Measurements from ENCODE around the gene TBX18.

The TBX18 gene

DNA sequence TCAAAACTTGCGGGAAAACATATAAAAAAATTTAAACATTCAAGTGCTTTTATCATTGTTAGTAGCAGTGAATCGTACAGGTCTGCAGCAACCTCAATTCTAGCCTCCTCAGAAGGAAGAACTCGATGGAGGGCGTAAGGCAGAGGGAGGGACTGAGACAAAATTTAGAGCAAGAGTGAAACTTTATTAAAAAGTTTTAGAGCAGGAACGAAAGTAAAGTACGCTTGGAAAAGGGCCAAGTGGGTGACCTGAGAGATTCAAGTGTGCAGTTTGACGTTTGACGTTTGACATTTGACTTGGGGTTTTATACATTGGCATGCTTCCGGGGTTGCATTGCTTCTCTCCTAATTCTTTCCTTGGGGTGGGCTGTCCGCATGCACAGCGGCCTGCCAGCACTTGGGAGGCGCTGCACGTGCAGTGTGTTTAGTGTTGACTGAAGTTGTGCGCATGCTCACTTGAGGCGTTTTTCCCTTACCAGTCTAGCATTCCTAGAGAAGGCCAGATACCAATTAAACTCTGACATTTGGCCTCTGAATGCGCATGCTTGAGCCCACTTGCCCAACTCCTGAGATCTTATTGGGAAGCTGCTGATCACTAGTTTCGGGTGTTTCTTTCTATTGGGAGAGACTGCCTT lies 82.6 kb downstream of the TBX18 start:
- Mint-ChIP-seq H3K27ac (no peak overlapping the region), H3K27me3 (no peaks in the 10 kb centered on the region), H3K4me1 (no peaks in the 10 kb centered on the region), H3K9me3 (no peaks in the 10 kb centered on the region), H3K36me3 (no peaks in the 10 kb centered on the region), H3K4me3 (no peak overlapping the region)

DNA sequence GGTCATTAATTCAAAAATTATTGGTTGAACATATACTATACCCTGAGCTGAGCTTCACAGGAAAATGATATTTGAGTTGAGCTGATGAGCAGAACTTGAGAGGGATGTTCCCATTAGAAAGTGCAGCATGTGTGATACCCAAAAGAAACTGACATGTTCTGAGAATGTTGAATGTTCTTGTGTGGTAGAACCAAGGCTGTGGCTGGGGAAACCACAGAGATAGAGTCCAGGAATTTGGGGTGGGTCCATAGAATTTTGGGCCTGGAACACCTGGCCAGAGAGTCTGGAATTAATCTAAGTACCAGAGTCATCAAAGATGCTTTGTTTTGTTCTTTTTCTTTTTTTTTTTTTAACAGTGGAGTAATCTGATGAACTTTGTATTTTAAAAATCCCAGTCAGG lies 88.7 kb downstream of the TBX18 start:
- no peak overlapping the region for H3K27ac Mint-ChIP-seq
- peaks cover 4% of the 10 kb centered on the region for H3K9me3 Mint-ChIP-seq
- no peaks in the 10 kb centered on the region for H3K36me3 Mint-ChIP-seq
- H3K27me3 Mint-ChIP-seq: no peaks in the 10 kb centered on the region
- H3K4me3 Mint-ChIP-seq: no peak overlapping the region
- H3K4me1 Mint-ChIP-seq: no peaks in the 10 kb centered on the region

DNA sequence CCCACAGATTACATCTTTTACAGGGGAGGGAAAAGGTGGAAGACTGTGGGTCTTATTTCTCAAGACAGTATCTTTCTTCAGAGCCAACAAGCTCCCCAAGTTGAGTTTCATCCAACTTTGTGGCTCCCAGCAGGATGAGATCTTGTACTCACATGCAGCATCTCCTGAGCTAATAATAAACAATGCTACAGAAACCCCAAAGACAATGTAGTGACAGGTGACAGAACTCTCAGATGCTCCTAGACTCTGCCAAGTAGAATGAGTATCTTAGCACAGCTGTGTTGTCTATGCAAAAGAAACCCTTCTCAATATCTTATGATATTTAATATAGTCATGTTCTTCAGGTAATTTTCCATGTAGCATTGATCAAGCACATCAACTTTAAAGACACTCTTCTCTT lies 90.0 kb downstream of the TBX18 start:
- Mint-ChIP-seq H3K36me3 (no peaks in the 10 kb centered on the region), H3K27ac (no peak overlapping the region), H3K4me3 (no peak overlapping the region), H3K4me1 (no peaks in the 10 kb centered on the region), H3K27me3 (no peaks in the 10 kb centered on the region), H3K9me3 (peaks cover 4% of the 10 kb centered on the region)

DNA sequence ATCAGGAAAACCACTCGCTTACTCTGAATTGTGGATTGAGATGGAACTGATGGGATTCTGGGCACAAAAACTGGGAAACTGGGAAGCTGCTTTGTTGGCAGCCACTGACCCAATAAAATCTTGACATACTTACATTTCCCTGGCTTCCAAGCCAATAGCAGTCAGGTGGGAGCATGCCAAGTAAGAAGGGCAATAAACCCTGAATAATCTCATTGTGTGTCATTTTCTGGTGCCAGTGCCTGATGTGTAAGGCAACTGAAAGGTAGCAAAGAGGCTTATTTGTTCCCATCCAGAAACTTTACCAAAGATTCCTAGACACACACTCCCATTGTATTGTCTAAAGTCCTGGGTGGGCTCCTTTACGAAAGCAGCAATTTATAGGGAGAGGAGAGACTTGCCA lies 93.2 kb downstream of the TBX18 start:
- H3K9me3 Mint-ChIP-seq: peaks cover 9% of the 10 kb centered on the region
- H3K27ac Mint-ChIP-seq: no peak overlapping the region
- H3K36me3 Mint-ChIP-seq: no peaks in the 10 kb centered on the region
- H3K4me3 Mint-ChIP-seq: no peak overlapping the region
- no peaks in the 10 kb centered on the region for H3K27me3 Mint-ChIP-seq
- H3K4me1 Mint-ChIP-seq: no peaks in the 10 kb centered on the region

DNA sequence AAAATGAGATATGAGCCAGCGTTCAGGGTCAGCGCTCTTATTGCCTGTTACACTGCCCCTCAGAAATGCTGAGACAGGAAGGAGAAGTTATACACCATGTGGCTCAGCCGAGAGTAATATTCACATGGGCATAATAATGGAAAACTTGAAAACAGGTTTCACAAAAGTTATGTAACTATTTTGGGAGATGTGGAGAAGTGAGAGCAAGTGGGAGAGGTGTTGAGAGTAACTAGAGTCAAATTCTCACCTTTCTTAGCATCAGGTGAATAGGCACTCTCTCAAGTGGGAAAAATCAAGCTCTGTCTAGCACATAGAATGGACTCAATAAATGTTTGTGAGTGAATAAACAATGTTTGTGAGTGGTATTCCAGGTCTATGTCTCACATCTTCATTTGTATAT lies 94.5 kb downstream of the TBX18 start:
- Mint-ChIP-seq H3K27ac (no peak overlapping the region), H3K9me3 (peaks cover 9% of the 10 kb centered on the region), H3K27me3 (no peaks in the 10 kb centered on the region), H3K4me1 (no peaks in the 10 kb centered on the region), H3K4me3 (no peak overlapping the region), H3K36me3 (no peaks in the 10 kb centered on the region)

DNA sequence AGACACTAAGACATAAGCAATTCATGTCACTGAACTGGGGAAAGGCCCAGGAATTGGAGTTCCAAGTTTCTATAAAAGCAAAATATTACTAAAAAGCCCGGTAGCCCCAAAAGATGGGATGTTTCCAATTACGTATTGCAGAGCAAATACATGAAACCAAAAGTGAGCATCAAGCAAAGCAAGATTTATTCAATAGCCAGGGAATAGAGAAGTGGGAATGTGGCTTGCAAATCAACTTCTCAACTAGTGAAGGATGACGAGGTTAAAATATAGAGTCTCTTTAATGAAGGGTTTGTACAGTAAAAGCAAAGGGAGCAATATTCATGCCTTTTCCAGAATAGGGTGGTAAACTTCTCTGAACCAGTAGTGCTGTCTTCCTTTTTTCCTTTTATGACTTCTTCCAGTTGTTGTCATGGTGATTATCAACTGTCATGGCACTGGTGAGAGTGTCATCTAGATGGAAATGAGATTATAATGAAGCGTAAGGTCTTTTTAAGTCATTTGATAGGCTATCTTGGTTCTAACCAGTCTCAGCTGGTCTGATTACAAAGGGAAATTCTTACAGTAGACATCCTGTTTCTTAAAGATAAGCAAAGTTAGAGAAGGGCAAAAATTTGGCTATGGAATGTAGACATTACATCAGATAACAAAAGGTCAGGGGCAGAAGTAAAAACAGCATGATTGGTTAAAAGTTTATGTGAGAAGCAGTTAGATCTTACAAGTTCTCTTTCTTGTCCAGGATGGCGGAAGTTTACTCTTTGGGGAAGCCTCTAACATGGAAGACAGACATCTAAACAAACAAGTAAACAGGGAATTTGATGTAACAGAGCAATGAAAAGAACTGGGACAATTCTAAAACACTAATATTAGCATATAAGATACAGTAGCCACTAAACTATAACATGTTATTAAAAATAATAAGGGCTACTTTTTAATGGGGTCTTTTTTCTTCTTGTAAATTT lies 96.9 kb downstream of the TBX18 start:
- Mint-ChIP-seq H3K27ac (no peak overlapping the region), H3K9me3 (peaks cover 5% of the 10 kb centered on the region), H3K4me3 (no peak overlapping the region), H3K36me3 (no peaks in the 10 kb centered on the region), H3K4me1 (no peaks in the 10 kb centered on the region), H3K27me3 (no peaks in the 10 kb centered on the region)

DNA sequence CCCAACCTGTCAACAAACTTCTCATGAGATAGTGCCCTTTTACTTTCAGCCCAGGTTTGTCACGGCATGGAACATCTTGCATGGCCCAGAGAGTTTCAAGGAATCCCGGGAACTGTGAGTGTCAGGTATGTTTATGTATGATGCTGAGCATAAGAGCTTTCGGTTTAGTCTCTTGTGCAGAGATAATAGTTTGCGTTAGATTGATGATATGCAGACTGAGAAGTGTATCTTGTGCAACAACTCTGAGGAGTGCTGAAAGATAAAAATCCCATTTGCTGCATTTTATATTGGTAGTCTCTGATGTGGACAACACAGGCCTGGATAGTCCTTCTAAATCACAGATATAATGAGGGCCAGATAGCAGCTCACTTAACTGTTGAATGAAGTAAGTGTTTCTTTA lies 99.0 kb downstream of the TBX18 start:
- H3K9me3 Mint-ChIP-seq: peaks cover 5% of the 10 kb centered on the region
- H3K4me3 Mint-ChIP-seq: no peak overlapping the region
- H3K27me3 Mint-ChIP-seq: no peaks in the 10 kb centered on the region
- no peaks in the 10 kb centered on the region for H3K36me3 Mint-ChIP-seq
- H3K27ac Mint-ChIP-seq: no peak overlapping the region
- no peaks in the 10 kb centered on the region for H3K4me1 Mint-ChIP-seq

DNA sequence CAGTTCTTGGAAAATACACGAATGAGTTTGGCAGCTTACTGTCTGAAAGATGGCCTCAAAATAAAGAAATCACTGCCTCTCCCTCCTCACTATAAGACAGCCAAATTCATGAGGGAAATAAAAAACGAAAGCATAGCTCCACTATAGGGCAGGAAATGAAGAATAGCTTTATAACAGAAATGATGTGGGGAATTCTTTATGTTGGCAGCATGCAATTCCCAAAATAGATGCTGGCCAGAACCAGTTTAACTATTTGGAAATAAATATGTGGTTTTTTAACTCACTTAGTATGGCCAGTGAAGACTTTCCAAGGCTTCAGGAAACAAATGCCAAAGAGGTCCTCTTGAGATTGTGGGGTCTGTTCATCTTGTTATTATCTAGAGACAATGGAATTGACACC lies 100.5 kb downstream of the TBX18 start:
- peaks cover 5% of the 10 kb centered on the region for H3K9me3 Mint-ChIP-seq
- H3K27me3 Mint-ChIP-seq: no peaks in the 10 kb centered on the region
- H3K4me1 Mint-ChIP-seq: no peaks in the 10 kb centered on the region
- H3K4me3 Mint-ChIP-seq: no peak overlapping the region
- H3K27ac Mint-ChIP-seq: no peak overlapping the region
- no peaks in the 10 kb centered on the region for H3K36me3 Mint-ChIP-seq

DNA sequence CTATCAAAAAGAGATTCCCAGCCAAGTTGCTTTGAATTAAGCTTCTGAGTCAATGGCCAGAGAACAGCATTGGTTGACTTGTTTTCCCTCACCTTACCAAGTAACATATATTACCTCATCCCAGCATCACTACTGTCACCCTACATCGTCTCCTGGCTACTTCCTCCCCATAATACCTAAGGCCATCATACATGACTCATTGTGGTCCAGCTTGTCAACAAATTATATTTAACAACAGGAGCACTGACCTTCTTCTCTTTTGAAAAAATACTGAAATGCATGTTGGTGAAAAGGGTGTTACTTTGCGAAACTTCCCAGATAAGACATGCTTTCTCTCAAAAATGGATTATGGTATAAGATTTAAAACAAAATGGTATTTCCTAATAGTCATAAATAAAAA lies 106.9 kb downstream of the TBX18 start:
- Mint-ChIP-seq H3K27me3 (no peaks in the 10 kb centered on the region), H3K4me3 (no peak overlapping the region), H3K27ac (no peak overlapping the region), H3K36me3 (no peaks in the 10 kb centered on the region), H3K4me1 (no peaks in the 10 kb centered on the region), H3K9me3 (peaks cover 6% of the 10 kb centered on the region)

DNA sequence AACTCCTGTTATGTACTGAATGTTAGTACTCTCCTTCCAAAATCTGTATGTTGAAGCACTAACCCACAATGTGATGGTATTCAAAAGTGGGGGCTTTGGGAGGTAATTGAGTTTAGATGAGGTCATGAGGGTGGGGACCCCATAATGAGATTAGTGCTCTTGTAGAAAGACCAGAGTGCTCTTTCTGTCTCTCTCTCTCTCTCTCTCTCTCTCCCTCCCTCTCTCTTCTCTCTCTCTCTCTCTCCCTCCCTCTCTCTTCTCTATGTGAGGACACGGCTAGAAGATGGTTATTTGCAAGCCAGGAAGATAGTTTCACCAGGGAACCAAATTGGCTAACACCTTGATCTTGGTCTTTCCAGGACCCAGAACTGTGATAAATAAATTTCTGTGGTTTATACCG lies 107.4 kb downstream of the TBX18 start:
- Mint-ChIP-seq H3K9me3 (peaks cover 6% of the 10 kb centered on the region), H3K36me3 (no peaks in the 10 kb centered on the region), H3K27ac (no peak overlapping the region), H3K27me3 (no peaks in the 10 kb centered on the region), H3K4me1 (no peaks in the 10 kb centered on the region), H3K4me3 (no peak overlapping the region)

DNA sequence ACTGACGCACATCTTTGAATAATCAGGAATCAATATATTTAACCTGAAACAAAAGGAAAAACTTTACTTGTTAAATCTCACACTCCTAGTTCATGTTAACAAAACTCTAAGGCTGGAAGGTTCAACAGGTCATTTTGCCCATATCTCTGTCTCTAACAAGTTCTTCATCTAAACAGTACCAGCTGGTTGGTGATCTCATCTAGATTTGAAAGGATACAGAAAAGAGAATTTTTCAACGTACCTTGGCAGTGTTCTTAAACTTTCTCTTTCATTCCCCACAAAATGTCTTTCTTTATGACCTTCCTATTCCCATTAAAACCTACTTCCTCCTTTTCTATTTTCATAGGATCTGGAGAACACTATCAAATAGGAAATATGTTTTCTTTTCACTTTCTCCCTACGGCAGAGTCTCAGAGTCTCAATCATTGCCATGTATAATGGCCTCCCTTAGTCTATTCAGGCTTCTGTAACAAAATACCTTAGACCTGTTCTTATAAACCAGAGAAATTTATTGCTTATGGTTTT lies 111.3 kb downstream of the TBX18 start:
- Mint-ChIP-seq H3K9me3 (peaks cover 11% of the 10 kb centered on the region), H3K27ac (no peak overlapping the region), H3K36me3 (no peaks in the 10 kb centered on the region), H3K4me3 (no peak overlapping the region), H3K27me3 (no peaks in the 10 kb centered on the region), H3K4me1 (no peaks in the 10 kb centered on the region)

DNA sequence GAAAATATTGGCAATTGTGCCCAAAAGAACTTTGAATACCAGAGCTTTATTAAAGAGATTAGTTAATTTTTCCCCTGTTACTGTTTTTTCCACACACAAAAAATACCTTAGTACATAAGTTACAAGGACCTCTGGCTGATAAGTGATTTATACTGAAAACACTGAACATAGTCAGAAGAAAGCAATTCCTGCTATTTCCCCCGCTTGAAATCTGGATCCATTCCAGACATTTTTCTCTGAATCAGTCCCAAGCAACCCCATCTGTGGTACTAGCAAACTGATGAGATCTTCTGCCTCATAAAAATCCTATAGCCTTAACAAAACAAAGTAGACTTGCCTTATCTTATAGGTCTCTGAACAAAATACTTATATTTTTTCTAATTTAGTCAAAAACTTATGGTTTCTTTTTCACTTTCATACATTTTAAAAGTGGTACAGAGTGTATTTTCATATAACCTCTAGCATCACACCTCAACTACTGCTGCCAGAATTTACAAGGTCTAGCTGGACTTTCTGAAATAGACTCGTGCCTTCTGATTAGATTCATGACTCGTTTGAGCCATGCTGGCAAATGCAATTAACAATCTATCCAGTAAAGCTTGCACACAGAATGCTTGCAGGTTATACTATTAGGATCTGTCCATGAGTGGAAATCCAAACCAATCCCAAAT lies 111.9 kb downstream of the TBX18 start:
- no peaks in the 10 kb centered on the region for H3K4me1 Mint-ChIP-seq
- peaks cover 13% of the 10 kb centered on the region for H3K9me3 Mint-ChIP-seq
- H3K4me3 Mint-ChIP-seq: no peak overlapping the region
- no peaks in the 10 kb centered on the region for H3K36me3 Mint-ChIP-seq
- no peak overlapping the region for H3K27ac Mint-ChIP-seq
- no peaks in the 10 kb centered on the region for H3K27me3 Mint-ChIP-seq

DNA sequence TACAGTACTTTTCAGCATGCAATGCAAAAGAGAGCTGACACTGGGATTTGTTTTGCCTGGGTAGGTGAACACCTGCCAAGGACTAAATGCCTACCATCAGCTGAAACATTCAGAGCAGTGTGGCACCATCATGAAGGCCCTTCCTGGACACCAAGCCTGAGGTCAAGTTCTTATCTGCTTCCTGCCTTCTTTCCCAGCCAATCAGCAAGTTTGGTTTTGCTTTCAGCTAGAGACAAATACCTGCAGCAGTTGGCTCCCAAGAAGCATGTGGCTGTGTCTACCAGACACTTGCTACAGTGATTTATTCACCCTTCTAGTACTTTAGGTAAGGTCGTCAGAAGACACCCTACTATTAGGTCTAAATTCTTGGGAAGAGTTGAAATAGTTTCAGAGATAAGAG lies 112.8 kb downstream of the TBX18 start:
- Mint-ChIP-seq H3K9me3 (peaks cover 15% of the 10 kb centered on the region), H3K27ac (no peak overlapping the region), H3K4me1 (no peaks in the 10 kb centered on the region), H3K4me3 (no peak overlapping the region), H3K27me3 (no peaks in the 10 kb centered on the region), H3K36me3 (no peaks in the 10 kb centered on the region)

DNA sequence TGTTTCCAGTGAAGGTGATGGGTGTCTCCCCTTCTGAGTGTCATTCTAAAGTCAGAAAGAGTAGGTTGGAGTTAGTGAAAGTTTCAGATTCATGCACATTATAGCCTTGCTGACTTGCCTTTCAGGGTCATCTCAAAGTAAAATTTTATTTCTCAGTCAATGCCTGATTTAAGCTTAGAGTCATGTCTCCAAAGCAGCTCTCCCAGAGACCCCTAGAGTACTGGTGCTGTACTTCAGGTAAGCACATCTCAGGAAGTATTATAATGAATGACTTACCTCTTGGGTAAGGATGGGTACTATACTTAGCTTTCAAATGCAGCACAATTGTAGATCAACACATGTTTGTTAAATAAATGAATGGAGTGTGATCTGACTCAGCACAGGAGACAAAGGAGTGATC lies 116.0 kb downstream of the TBX18 start:
- H3K4me1 Mint-ChIP-seq: no peaks in the 10 kb centered on the region
- H3K4me3 Mint-ChIP-seq: no peak overlapping the region
- H3K9me3 Mint-ChIP-seq: peaks cover 20% of the 10 kb centered on the region
- no peaks in the 10 kb centered on the region for H3K36me3 Mint-ChIP-seq
- H3K27me3 Mint-ChIP-seq: no peaks in the 10 kb centered on the region
- no peak overlapping the region for H3K27ac Mint-ChIP-seq

DNA sequence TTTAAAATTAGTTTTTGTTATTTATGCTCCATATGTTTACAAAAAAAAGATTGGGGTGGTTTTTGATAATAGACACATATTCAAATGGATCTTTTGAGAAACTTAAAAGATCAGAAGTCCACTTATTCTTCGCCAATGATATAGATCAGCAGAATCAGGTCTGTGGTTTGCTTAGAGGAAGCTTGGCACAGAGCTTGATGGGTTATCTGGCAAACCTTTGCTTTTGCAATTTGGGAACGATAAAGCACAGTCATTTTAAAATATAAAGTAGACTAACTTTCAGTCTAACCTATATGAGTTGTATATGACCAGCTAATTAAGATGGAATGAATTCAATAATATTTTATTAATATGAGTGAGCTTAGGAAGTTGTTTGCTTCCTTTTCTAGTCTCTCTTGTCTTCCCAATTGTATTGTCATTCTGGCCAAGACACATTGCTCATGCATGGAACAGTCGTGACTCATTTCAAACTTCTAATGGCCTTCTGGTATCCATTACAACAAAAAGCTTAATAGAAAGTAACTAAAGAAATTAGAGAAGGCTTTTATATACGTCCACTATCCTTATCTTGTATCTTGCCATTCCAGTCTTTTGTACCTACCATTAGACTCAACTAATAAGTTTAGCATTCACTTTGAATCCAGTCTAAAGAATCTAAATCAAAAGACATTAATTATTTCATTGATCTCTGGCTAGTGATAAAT lies 118.7 kb downstream of the TBX18 start:
- H3K4me1 Mint-ChIP-seq: no peaks in the 10 kb centered on the region
- peaks cover 9% of the 10 kb centered on the region for H3K9me3 Mint-ChIP-seq
- H3K27me3 Mint-ChIP-seq: no peaks in the 10 kb centered on the region
- H3K27ac Mint-ChIP-seq: no peak overlapping the region
- no peak overlapping the region for H3K4me3 Mint-ChIP-seq
- H3K36me3 Mint-ChIP-seq: no peaks in the 10 kb centered on the region
